H1 (cell line): Measurements from ENCODE around the gene GRAMD1C. TPM values are rescaled to one million over a fixed set of nuclear protein-coding genes. Genes with fewer than 3 reads are reported as not detected.

Source experiments
- KDM5A ChIP-seq: fragments of 200-600 bp; IDR thresholded peaks from 2 replicates; pipeline ENCODE4 v1.7.1; 2012; ENCODE audit warnings: mild to moderate bottlenecking, low read length, inconsistent platforms, mixed read lengths
- polyA plus RNA-seq, 7 experiments: library from polyadenylated mRNA; depleted of rRNA in 3 of 7; stranded (reverse) in 5 of 7; unstranded in 2 of 7; fragments of >200 nt in 5 of 7; fragments of 200-250 nt in 2 of 7; gene quantifications; 1 replicate in 5 of 7; 2 replicates in 1 of 7; 4 replicates in 1 of 7; pipeline versions ENCODE4 v1.2.1 to v1.2.3, GENCODE V29; 2011 to 2013; ENCODE audit warnings: missing spikeins in 2 of 7, mixed read lengths in 2 of 7
- total RNA-seq: library from RNA; stranded (reverse); fragmentation: NEBNext Ultra II Directional; extraction: Animal tissue kit (Norgen Biotek cat#: 25700); gene quantifications from 2 replicates; pipeline ENCODE4 v1.2.1, GENCODE V29; 2021

GRAMD1C gene
- total and polyA plus RNA-seq, 2 of the 8 experiments (the other 6 are each of a cell fraction or from before 2014, with no cell fraction given) = 0.62 to 2.1 TPM

DNA sequence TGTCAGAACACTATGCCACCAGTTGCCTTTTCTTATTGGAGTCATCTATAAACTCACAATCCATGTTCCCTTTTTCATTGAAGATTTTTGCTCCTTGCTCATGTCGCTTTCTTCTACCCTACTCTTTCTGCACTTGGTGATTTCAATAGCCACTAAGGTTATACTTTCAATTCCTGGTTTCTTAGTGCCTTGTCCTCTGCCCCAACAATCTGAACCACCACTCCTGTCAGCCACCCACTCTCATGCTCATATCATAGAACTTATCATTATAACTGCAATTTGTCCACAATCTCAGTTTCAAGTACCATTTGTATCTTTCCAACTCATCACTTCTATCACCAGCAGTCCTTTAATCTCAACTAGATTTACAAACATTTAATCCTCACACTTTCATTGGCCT is 10.0 kb upstream of the GRAMD1C start (continued):
- no peak for TF ChIP-seq KDM5A
